GM21825 (cell line): ENCODE results near the gene ALK.

Experiments
- ATAC-seq: cut with Tn5 transposase; IDR thresholded peaks from one replicate; pipeline ENCODE4 v1.9.1; 2021; ENCODE audit warnings: mild to moderate bottlenecking, moderate library complexity; ENCODE audit not compliant: unreplicated experiment

The ALK gene

DNA sequence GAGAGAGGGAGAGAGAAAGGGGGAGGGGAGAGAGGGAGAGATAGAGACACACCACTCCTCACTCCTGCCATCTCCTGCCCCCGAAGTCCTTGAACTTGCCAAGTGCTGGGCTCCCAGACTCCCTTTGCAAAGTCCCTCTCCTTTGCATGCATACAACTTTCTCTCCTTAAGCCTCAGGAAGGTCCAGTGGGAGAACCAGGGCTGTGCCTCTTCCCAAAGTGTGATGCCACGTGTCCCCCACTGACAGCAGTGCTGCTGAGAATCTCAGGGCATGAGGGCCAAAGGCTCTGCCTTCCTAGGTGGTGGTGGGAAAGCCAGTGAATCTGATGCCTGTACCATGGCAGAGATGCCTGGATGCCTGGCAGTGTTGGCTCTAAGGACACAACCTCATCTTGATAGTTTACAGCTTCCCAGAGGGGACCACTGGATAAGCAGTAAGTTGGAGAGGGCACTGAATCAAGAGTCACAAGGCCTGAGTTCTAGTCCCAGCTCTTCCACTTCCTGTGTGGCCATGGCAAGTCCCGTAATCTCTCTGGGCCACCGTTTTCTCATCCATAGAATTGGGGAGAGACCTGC is 702.7 kb downstream of the ALK start:
- no peak for ATAC-seq

DNA sequence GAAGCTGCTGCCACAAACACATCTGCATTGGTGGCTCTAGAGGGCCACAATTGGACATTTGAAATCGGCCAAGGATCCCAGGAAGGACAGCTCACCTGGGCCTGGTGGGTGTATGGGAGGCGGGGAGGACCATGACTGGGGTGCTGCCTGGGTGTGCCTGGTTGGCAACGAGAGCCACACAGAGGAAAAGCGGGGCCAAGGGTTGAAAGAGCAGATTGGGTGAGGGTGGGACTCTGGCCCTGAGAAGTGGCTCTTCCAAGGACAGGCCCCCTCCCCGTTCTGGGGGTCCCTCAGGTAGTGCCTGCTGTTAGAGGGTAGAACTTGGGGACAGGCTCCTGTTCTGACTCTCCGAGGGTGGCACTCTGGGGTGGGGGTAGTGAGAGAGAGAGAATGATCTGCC is 703.3 kb downstream of the ALK start:
- ATAC-seq = no peak

DNA sequence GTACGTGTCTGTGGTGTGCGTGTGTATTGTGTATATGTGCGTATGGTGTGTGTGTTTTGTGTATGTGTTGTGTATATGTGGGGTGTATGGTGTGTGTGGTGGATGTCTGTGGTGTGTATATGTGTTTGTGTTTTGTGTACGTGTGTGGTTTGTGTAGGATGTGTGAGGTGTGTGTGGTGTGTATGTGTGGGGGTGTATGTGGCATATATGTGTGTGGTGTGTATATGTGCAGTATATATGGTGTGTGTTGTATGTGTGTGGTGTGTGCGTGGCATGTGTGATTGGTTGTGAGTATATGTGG is 704.8 kb downstream of the ALK start:
- no peak for ATAC-seq

DNA sequence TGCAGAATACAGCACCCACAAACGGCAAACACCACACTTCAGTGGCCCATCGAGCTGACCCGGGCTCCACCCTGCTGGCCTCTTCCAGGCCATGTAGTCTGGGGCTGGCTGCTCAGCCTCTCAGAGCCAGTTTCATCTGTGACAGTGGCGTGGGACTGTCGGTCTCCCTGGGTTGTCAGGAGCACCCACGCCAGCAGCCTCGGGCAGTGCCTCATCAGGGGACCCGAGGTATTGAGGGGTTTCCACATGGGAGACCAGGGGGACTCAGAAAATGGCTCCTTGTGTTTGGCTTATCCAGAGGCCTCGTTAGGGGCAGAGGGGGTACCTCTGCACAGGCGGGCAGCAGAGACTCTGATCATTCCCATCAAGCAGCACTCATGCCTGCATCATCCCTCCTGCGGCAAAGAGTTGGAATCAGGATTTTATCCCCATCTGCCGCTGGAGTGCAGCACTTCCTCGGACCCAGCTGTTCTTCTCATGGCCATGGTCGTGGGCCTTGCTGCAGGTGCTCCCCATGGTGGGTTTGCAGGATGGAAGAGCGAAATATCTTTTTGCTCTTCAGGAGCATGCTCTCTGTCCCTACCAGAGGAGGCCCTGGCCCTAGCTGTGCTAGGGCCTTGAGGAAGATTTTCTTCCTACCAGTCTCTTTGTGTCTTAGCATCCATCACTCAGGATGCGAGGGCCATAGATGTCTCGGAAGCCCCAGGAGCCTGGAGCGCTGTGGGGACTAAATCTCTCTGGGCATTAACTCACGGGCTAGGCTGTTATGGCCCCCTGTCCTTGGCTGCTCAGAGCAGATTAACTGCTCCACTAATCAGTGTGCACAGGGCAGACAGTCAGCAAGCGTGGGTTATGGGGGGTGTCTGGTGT is 705.4 kb downstream of the ALK start:
- no peak for ATAC-seq

DNA sequence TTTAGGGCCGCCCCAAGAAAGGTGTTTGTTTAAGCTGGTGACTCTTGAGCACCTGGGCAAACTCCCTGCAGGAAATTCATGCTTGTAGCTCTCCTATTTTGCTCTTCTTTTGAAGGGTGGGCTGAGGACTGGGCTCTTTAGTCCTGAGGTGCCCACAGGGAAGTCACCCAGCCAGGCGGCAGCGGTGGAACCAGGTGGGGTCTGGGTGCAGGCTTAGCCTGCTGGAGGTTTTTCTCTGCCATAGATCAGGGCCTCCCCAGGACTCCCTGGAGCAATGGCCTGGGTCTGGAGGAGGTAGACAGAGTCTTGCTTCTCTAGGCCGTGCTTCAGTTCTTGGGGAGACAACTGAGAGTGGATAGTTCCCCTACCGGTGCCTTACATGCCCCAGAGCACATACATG is 706.3 kb downstream of the ALK start:
- ATAC-seq = no peak

DNA sequence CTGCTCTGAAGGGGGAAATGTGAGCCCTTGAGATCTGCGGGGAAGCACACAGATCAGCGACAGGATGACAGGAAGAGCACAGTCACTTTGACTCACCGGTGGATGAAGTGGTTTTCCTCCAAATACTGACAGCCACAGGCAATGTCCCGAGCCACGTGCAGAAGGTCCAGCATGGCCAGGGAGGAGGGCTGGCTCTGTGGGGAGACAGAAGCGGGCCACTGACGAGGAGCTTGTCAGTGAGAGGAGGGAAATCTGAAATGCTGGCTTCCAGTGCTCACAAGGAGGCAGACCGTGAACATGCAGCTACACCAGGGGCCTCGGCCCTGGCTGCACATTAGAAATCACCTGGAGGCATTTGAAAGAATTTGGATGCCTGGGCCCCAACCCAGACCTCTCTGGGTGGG is 707.5 kb downstream of the ALK start:
- ATAC-seq = no peak

DNA sequence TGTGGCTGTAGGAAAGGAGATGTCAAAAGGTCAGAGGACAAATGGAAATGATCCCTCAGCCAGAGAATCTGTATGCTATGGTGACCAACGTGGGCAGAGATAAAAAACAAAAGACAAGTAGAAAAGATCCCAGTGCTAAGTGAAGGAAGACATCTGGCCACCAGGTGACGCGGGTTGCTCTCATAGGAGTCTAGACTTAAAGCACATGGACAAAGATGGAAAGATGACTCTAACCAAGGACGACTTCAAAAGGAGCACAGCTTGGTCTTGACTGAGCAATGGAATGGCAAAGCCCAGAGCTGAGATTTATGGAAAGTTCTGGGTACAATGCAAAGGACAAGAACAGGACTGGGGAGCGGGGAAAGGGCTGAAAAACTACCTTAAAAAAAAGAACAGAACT is 709.4 kb downstream of the ALK start:
- no peak for ATAC-seq

DNA sequence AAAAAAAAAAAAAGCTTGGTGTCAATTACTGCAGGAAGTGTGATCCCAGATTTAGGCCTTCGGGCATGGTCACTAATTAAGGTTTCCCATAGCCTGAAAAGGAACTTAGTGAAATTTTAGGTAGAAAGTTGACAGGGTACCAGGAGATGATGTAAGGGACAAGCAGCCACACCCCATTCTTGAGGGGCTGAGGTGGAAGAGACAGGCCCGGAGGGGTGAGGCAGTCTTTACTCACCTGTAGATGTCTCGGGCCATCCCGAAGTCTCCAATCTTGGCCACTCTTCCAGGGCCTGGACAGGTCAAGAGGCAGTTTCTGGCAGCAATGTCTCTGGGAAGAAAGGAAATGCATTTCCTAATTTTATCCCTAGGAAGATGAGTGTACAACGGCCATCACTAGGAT is 711.8 kb downstream of the ALK start:
- ATAC-seq = no peak

DNA sequence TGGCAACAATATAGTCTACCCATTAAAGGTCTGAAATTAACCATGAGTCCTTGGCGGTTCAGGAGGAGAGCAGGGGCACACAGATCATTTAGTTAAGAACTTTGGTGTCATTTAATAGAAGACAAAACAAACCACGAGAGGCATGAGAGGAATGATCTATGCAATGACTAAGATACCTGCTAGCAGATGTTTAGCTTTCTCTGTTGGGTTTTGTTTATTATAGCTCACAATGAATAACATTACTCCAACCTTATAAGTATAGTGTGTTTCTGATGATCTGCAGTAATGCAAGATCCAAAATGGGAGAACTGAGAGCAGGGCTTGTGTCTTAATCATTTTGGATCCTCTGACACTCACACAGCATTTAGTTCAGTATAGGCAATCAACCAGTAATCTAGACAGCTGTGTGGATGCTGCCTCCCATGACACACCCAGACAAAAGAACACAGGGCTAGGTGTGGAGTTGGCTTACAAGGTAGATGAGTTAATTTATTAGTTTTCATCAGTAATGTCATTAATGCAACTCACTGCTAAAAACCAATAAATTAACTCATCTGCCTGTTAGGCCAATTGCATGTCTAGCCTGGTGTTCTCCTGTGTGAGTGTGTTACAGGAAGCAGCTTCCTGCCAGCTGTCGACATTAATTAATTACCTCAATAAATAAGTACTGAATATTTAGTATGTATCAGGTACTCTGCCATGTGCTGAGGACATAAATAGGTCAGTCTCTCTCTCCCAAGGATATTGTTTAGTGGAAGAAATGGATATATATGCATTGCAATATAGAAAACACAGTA is 713.8 kb downstream of the ALK start:
- ATAC-seq = no peak

DNA sequence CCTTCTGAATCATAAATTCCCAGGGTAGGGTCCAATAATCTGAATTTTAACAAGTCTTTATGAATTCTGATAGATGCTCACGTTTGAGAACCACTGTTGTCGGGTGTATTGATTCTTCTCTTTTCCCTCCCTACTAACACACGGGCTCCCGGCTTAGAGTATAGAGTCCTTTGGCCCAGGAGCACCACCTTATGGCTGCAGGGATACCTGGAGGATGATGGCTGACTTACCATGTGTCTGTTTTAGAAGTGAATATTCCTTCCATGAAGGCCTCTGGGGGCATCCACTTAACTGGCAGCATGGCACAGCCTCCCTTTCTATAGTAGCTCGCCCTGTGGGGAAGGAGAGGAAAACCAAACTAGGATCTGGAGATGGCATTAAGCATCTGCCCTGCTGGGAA is 714.4 kb downstream of the ALK start:
- no peak for ATAC-seq

DNA sequence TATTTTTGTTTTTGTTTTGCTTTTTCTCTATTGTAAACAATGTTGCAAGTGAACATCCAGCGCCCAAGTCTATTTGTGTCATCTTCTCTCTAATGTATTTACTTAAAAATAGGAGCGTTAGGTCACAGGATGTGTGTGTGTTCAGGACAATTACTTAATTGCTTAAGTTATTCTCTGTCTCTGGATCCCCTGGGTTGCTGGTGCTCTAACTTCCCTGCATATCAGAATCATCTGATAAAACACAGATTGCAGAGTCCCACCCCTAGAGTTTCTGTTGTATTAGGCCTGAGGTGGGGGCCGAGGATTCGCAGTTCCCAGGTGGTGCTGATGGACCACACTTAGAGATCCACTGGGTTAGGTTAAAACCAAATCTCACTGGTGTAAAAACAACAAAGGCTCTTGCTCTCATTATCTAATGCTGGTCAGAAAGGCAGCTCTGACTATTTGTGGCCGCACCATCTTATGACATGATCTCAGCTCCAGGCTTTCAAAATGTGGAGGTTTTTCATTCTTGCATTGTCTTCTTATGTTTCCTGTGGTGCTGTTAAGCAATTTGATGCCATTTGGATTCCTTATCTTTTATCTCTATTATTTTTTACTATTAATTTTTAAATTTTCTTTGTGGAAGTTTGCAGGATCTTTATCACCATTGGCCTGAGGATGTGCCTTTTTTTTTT is 718.4 kb downstream of the ALK start:
- no peak for ATAC-seq

DNA sequence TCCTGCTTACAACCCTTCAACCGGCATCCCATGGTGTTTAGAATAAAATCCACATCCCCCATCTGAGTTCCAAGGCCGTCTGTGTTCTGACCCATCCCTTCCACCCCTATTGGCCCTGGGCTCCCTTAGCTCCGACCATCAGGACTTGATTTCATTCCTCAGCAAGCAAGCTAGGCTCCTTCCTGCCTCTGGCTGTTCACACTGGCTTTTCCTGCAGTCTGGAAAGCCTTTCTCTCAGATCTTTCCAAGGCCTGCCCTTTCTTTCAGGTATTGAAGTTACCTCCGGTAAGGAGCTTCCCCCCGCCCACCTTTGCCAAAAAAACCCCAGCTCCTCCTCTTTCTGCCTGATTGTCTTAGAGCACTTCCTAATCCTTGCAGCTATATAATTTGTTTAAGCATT is 719.4 kb downstream of the ALK start:
- no peak for ATAC-seq

DNA sequence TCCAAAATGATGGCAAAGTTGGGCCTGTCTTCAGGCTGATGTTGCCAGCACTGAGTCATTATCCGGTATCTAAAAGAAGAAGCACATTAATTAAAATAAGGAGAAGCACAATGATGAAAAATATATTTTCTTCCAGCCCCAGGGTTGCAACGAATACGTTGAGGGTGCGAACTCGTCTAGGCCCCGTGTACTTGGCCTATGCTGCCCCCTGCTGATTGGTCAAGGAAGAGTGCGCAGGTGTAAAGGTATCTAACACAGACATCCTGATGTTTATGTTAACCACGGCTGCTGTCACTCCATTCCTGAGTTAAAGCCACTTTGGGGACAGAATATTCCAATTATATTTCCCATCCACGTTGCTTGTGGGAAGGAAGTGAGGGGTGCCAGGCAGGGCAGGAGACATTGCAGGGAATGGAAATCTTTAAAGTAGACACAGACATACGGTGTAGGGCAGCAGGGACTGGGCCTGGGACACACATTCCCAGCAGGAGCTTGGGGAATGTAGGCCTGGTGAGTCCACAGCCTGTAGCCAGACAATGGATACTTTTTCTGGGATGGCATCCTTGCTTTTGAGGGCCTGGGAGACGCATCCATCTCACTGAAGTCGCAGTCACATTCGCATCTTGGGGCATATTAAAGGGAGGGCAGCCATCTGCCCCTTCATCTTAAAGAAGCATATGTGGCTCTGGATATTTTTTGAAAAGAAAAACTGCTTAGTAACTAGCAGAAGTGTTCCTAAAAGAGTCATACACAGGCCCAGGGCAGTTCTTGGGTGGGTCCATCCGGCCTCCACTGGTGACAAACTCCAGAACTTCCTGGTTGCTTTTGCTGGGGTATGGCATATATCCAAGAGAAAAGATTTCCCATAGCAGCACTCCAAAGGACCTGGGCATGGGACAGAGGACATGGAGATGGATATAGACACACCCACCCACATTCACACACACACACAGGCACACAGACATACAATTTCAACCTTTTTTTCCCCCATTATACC is 724.3 kb downstream of the ALK start:
- no peak for ATAC-seq

DNA sequence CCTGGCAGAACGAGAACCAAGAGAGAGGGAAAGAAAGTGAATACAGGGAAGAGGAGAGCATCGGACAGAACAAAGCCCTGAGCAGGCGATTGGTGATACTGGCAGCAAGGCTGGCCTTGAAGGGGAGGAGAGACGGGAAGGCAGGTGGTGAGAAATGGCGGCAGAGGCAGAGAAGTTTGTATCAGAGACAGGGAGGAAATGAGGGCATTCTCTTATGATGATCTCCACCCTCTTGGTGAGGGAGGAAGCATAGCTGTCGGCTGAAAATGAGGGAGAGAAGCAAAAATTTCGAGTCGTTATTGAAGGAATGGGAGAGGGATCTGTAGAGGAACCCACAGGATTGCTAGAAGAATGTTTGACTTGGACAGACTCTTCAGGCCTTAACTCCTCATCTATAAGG is 725.6 kb downstream of the ALK start:
- no peak for ATAC-seq

DNA sequence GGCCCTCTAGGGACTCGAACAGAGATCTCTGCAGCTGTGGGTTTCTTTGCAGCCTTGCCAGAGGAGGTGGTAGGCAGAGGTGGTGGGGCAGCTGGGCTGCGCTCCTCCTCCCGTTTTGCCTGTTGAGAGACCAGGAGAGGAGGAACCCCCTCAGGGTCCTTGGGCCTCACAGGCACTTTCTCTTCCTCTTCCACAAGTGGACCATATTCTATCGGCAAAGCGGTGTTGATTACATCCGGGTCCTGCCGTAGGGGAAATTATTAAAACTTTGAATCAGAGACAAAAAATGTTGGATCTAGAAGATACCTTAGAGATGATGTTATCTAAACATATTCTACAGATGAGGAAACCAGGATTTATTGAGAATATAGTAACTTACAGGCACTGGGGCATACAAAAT is 727.7 kb downstream of the ALK start:
- ATAC-seq = no peak

DNA sequence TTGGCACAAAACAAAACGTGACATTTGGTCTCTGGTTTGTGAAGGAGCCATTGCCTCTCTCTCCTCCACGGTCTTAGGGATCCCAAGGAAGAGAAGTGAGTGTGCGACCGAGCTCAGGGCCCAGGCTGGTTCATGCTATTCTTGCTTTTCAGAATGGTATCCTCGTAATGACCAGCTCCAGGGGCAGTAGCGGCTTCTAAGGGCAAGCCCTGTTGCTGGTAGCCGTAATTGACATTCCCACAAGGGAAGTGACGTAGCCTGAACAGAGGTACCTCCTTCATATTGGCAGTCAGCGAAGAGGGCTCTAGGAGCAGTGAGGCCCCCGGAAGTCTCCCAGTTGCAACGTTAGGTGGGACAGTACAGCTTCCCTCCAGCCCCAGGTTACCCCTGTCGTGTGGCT is 728.3 kb downstream of the ALK start:
- no peak for ATAC-seq

DNA sequence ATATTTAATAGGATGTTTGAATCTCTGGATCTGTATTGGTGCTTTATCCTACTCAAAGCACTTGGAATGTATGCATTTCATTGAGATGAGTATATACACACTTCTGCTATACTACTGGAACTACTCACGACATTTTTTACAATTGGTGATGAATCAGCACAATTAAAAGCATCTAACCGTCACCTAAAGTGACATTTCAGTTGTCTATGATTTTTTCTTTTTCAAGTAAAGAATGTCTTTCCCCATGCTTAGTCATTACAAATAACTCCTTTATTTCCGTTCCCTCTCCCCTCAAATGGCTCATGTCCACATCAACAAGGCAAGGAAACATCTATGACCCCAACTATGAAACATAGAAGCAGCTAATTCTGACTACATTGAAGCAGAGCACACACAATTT is 728.9 kb downstream of the ALK start:
- no peak for ATAC-seq

DNA sequence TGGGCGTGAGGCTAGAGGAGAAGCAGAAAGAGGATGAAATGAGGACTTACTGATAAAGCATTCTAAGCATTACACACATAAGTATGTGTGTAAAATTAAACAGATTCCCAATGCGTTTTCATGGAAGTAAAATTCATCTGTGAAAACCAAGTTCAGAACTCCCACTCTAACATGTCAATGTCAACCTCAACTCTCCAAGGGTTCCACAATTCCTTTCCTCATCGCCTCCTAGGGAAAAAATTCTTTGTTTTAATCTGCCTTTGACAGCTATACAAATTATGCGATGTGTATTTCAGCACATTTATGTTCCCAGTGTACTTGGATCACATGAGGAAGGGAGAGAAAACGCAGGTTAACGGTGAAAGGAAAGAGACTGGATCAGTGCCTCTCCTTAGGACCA is 729.6 kb downstream of the ALK start:
- no peak for ATAC-seq

DNA sequence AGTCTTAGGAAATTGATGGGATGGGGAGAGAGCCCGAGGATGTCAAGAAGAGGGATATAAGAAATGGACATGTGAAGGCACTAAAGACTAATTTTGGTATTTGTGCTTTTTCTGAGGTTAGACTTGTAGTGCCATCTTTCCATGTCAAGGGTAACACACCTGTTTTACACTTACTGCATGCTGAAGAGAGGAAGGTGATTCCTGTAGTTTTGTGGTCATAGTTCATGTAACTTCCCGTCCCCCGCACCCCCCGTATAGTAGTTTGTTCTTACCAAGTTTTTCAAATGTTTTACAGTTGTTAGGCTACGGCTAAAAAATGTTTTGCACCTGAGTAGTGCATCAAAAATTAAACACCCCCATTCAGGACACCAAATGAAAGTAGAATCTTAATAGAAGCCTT is 732.3 kb downstream of the ALK start:
- ATAC-seq = no peak

DNA sequence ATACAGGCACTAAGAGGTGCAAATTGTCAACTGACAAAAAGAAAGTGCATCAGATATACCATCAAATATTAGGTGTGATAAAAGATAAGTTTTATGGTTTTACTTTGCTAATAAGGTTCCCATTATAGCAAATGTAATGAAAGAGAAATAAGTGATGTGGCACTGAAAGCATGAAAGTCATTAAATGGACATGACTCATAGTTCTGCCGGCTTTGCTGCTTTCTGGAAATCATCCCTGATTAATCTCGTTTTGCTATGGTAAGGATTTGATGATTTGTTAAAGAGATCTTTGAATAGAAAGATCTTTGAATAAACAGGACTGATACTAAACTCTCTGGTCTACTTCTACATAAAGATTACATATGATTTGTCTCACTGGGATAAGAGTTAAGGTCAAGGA is 733.5 kb downstream of the ALK start:
- ATAC-seq = no peak
